K562 (cell line): ENCODE results near the gene BCR. TPM values are rescaled to one million over a fixed set of nuclear protein-coding genes. Genes with fewer than 3 reads are reported as not detected.

ENCODE experiments used
- ELK1 ChIP-seq: sonication (generic); formaldehyde crosslinking; IDR thresholded peaks from 2 replicates; pipeline ENCODE4 v1.8.1; 2022; ENCODE audit warnings: missing genetic modification reagents
- FOXK1 ChIP-seq: sonication (generic); formaldehyde crosslinking; IDR thresholded peaks from 2 replicates; pipeline ENCODE4 v1.8.0; 2022; ENCODE audit warnings: missing genetic modification reagents, mild to moderate bottlenecking, borderline replicate concordance
- NCOR1 ChIP-seq: fragments of 450-650 bp; IDR thresholded peaks from 2 replicates; pipeline ENCODE4 v1.6.1; 2016; ENCODE audit warnings: mild to moderate bottlenecking, moderate library complexity
- NFE2 ChIP-seq: IDR thresholded peaks from 2 replicates; pipeline ENCODE4 v1.6.1; 2014; ENCODE audit warnings: antibody characterized with exemption, low read depth
- RFX5 ChIP-seq: IDR thresholded peaks from 2 replicates; pipeline ENCODE4 v1.6.1; 2011; ENCODE audit warnings: low read depth, mild to moderate bottlenecking, improper control_type of control experiment, low read length
- TCF7L2 ChIP-seq: fragments of 150-350 bp; IDR thresholded peaks from 2 replicates; pipeline ENCODE4 v1.6.1; 2016; ENCODE audit warnings: low read depth, mild to moderate bottlenecking, low read length, moderate library complexity
- ZBTB43 ChIP-seq: sonication (generic); formaldehyde crosslinking; IDR thresholded peaks from 2 replicates; pipeline ENCODE4 v1.8.0; 2023; ENCODE audit warnings: mild to moderate bottlenecking, missing genetic modification reagents
- ZNF551 ChIP-seq: fragments of 250-450 bp; sonication (Bioruptor Pico); IDR thresholded peaks from 2 replicates; pipeline ENCODE4 v1.5.0; 2021; ENCODE audit warnings: mild to moderate bottlenecking, moderate library complexity
- ZNF609 ChIP-seq: sonication (generic); formaldehyde crosslinking; IDR thresholded peaks from 2 replicates; pipeline ENCODE4 v1.8.1; 2023; ENCODE audit warnings: missing genetic modification reagents, mild to moderate bottlenecking, borderline replicate concordance
- polyA plus RNA-seq, 8 experiments: library from polyadenylated mRNA; depleted of rRNA in 4 of 8; stranded (reverse) in 5 of 8; unstranded in 3 of 8; fragments of >200 nt; fragmentation: Nextera tagmentation in 2 of 8; fragmentation: Illumina TruSeq in 1 of 8; extraction: Ambion mirVana in 2 of 8; extraction: Trizol in 1 of 8; gene quantifications; 2 replicates each; pipeline versions ENCODE4 v1.2.1 to v1.2.3, GENCODE V29; 2011 to 2014; ENCODE audit warnings: inconsistent platforms in 1 of 8, missing spikeins in 1 of 8
- total RNA-seq, 7 experiments: library from RNA; depleted of rRNA in 6 of 7; stranded (reverse); fragments of >200 nt in 6 of 7; fragmentation: Illumina TruSeq in 2 of 7; extraction: Trizol in 2 of 7; gene quantifications; 2 replicates each; pipeline versions ENCODE4 v1.2.1 to v1.2.3, GENCODE V29; 2011 to 2021; ENCODE audit warnings: low replicate concordance in 1 of 7

The BCR gene
- total and polyA plus RNA-seq, 9 of the 15 experiments (the other 6 are each of a cell fraction or from before 2014, with no cell fraction given): 0.41 to 150 (median 45.6) TPM

GRCh38 chr22:23233752-23234408 lies 53.6 kb downstream of the BCR start (continued):
- TF ChIP-seq ZNF609 (CRISPR knock-in tag) (no peak), ELK1 (no peak), TCF7L2 (no peak), RFX5 (no peak), NCOR1 (no peak), ZNF551 (CRISPR knock-in tag) (no peak), FOXK1 (no peak), NFE2 (no peak), ZBTB43 (CRISPR knock-in tag) (no peak)
- TF ChIP-seq, all 486 proteins: peak for 0
